ENCODE measurements around the gene SLAMF1. TPM values are rescaled to one million over a fixed set of nuclear protein-coding genes. Genes with fewer than 3 reads are reported as not detected.

Gene SLAMF1
- total RNA-seq, 3 donors from 2014 or later (not counting 1 experiment from before 2014, with no cell fraction given): 1.1 to 3.5 (median 2.1) TPM

DNA sequence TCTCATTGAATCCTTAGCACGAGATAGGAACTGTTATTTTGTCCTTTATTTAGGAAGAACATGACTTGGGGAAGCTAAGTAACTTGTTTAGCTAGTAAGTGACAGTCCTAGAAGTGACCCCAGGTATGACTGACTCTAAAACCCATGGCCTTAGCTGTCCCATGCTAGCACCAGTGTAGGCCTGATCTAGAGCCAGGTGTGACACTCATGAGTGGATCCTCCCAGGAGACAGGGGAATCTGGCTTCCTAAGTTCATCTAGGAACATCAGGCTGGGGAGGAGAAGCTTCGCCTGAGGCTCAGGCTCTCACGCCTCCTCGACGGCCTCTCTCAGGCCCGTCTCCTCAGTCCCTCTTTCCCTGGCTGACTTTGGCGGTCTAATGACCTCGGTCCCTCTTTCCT is 33.6 kb upstream of the SLAMF1 start:
- Histone ChIP-seq H3K4me3 (ENCODE audit: low read length) (no peak overlapping the region), H3K4me1 (ENCODE audit: control insufficient read depth, insufficient read depth, low read length) (peaks cover 53% of the 10 kb centered on the region), H3K36me3 (ENCODE audit: control insufficient read depth, insufficient read depth, low read length) (peaks cover 68% of the 10 kb centered on the region), H3K27me3 (ENCODE audit: control insufficient read depth, insufficient read depth, low read length) (no peaks in the 10 kb centered on the region), H3K9me3 (ENCODE audit: control insufficient read depth, insufficient read depth, low read length) (no peaks in the 10 kb centered on the region), H3K27ac (ENCODE audit: low read length) (no peak overlapping the region)
- Mint-ChIP-seq H3K27me3 (ENCODE audit: low read depth in 2 of 2) (no peaks in the 10 kb centered on the region), H3K9me3 (no peaks in the 10 kb centered on the region), H3K27ac (peak overlapping the region; percentile 94 to 96), H3K4me3 (no peak overlapping the region), H3K4me1 (peaks cover 60 to 69% of the 10 kb centered on the region in 2 donors), H3K36me3 (peaks cover 17% of the 10 kb centered on the region)
- intact Hi-C loops (cut with micrococcal nuclease): loop anchor here (5.0 kb wide), 1 partner anchor 197 kb away; no protein-coding TSS in a partner anchor
- WGBS (ENCODE audit: insufficient coverage): 98% methylated on average over 8 of the region's 8 CpGs
- ATAC-seq: no peak
- TF ChIP-seq, protein P1, sequence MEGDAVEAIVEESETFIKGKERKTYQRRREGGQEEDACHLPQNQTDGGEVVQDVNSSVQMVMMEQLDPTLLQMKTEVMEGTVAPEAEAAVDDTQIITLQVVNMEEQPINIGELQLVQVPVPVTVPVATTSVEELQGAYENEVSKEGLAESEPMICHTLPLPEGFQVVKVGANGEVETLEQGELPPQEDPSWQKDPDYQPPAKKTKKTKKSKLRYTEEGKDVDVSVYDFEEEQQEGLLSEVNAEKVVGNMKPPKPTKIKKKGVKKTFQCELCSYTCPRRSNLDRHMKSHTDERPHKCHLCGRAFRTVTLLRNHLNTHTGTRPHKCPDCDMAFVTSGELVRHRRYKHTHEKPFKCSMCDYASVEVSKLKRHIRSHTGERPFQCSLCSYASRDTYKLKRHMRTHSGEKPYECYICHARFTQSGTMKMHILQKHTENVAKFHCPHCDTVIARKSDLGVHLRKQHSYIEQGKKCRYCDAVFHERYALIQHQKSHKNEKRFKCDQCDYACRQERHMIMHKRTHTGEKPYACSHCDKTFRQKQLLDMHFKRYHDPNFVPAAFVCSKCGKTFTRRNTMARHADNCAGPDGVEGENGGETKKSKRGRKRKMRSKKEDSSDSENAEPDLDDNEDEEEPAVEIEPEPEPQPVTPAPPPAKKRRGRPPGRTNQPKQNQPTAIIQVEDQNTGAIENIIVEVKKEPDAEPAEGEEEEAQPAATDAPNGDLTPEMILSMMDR (IDR thresholded peaks at IDR 0.05): no peak
- no peak for DNase-seq

- H3K27ac ChIP-seq (ENCODE audit: low read length): no peak overlapping the region
- Mint-ChIP-seq H3K36me3 (peaks cover 17% of the 10 kb centered on the region), H3K9me3 (no peaks in the 10 kb centered on the region), H3K27ac (peak overlapping the region; percentile 68 to 96), H3K27me3 (ENCODE audit: low read depth in 2 of 2) (no peaks in the 10 kb centered on the region), H3K4me1 (peaks cover 55 to 66% of the 10 kb centered on the region in 2 donors), H3K4me3 (no peak overlapping the region)
- TF ChIP-seq, protein P1 (IDR thresholded peaks at IDR 0.05): no peak
- DNase-seq (no peak), ATAC-seq (no peak)
- peaks cover 66% of the 10 kb centered on the region for H3K36me3 ChIP-seq (ENCODE audit: control insufficient read depth, insufficient read depth, low read length)
- intact Hi-C loops (cut with micrococcal nuclease): loop anchor here (5.0 kb wide), 1 partner anchor 197 kb away; no protein-coding TSS in a partner anchor
- no peaks in the 10 kb centered on the region for H3K27me3 ChIP-seq (ENCODE audit: control insufficient read depth, insufficient read depth, low read length)
- 89% methylated on average over 3 of the region's 3 CpGs for WGBS (ENCODE audit: insufficient coverage)
- H3K4me3 ChIP-seq (ENCODE audit: low read length): no peak overlapping the region
- H3K4me1 ChIP-seq (ENCODE audit: control insufficient read depth, insufficient read depth, low read length): peaks cover 54% of the 10 kb centered on the region
- H3K9me3 ChIP-seq (ENCODE audit: control insufficient read depth, insufficient read depth, low read length): no peaks in the 10 kb centered on the region
Observed at GRCh38 chr1:160679893-160680292, 33.0 kb upstream of the SLAMF1 start.

- H3K36me3 ChIP-seq (ENCODE audit: control insufficient read depth, insufficient read depth, low read length): peaks cover 56% of the 10 kb centered on the region
- ATAC-seq (no peak), DNase-seq (no peak)
- no peak overlapping the region for H3K4me3 ChIP-seq (ENCODE audit: low read length)
- TF ChIP-seq, protein P1 (IDR thresholded peaks at IDR 0.05): no peak
- Mint-ChIP-seq H3K27ac (peak overlapping the region; percentile 67), H3K9me3 (no peaks in the 10 kb centered on the region), H3K36me3 (peaks cover 17% of the 10 kb centered on the region), H3K4me1 (peaks cover 27 to 38% of the 10 kb centered on the region in 2 donors), H3K4me3 (no peak overlapping the region), H3K27me3 (ENCODE audit: low read depth in 2 of 2) (no peaks in the 10 kb centered on the region)
- intact Hi-C loops (cut with micrococcal nuclease): no loop called here
- no peaks in the 10 kb centered on the region for H3K27me3 ChIP-seq (ENCODE audit: control insufficient read depth, insufficient read depth, low read length)
- no peak overlapping the region for H3K27ac ChIP-seq (ENCODE audit: low read length)
- WGBS (ENCODE audit: insufficient coverage): 96% methylated on average over 9 of the region's 13 CpGs
- H3K9me3 ChIP-seq (ENCODE audit: control insufficient read depth, insufficient read depth, low read length): no peaks in the 10 kb centered on the region
- H3K4me1 ChIP-seq (ENCODE audit: control insufficient read depth, insufficient read depth, low read length): peaks cover 36% of the 10 kb centered on the region
Observed at GRCh38 chr1:160676869-160677597, 30.2 kb upstream of the SLAMF1 start.
